Measurements from ENCODE around the gene MYH16.
A peak's percentile ranks its signal among the peaks of the same experiment; 100 is the strongest.
"Not testable (repeated sequence)": the region's sequence is repeated elsewhere in the genome, so short reads cannot be mapped to it uniquely, and the experiment has no call there.

The MYH16 gene

DNA sequence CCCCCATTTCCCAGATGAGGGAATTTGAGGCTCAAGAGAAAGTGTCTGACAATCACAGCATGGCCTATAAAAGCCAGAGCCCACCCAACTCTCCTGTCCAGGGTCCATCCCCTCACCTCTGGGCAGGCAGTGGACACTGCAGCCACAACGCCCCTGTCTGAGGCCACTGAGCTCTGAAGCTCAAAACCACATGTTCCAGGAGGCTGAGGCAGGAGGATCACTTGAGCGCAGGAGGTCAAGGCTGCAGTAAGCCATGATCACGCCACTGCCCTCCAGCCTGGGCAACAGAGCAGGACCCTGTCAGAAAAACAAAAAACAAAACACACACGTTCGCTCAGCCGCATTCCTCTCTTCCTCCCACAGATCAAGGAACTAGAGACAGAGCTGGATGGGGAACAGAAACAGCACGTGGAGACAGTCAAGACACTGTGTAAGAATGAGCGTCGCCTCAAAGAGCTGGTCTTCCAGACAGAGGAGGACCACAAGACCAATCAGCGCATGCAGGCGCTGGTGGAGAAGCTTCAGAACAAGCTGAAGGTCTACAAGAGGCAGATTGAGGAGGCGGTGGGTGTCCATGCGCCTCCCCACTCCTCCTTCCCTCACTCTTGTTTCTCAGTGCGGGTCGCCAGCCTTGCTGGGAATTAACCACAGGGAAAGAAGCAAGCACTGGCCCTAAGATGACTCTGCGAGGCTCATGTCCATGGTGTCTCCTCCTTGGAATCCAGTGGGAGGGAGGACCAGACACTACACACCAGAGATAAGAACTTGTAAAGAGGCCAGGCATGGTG is 33.0 kb downstream of the MYH16 start:
- Histone ChIP-seq H3K9me3 (ENCODE audit: control insufficient read depth, insufficient read depth, low read length) (peaks cover 8% of the 10 kb centered on the region), H3K9ac (ENCODE audit: low read depth, low read length) (no peak overlapping the region), H3K4me1 (ENCODE audit: insufficient read depth, low read length) (no peaks in the 10 kb centered on the region), H3K36me3 (ENCODE audit: insufficient read depth, low read length) (no peaks in the 10 kb centered on the region)

DNA sequence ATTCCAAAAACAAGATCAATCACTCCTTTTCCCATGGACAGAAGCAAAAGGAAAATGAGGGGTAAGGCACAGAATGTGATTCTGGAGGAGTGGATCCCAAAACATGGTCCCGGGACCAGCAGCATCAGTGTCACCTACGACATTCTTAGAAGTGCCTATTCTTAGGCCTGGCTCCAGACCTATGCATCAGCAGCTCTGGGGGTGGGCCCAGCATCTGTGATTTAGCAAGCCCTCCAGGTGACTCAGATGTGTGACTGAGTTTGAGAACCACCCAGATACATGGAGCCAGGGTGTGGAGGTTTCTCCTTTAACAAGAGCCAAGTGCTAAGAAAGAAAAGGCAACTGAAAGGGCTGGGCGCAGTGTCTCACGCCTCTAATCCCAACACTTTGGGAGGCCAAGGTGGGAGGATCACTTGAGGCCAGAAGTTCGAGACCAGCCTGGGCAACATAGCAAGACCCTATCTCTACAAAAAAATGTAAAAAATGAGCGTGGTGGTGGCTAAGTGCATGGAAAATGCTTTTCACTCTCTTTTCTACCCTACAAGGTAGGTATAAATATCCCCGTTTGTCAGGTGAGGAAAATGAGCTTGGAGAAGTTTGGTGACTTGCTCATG is 35.9 kb downstream of the MYH16 start:
- Histone ChIP-seq H3K9me3 (ENCODE audit: control insufficient read depth, insufficient read depth, low read length) (peaks cover 8% of the 10 kb centered on the region), H3K4me1 (ENCODE audit: insufficient read depth, low read length) (no peaks in the 10 kb centered on the region), H3K36me3 (ENCODE audit: insufficient read depth, low read length) (no peaks in the 10 kb centered on the region), H3K9ac (ENCODE audit: low read depth, low read length) (no peak overlapping the region)

DNA sequence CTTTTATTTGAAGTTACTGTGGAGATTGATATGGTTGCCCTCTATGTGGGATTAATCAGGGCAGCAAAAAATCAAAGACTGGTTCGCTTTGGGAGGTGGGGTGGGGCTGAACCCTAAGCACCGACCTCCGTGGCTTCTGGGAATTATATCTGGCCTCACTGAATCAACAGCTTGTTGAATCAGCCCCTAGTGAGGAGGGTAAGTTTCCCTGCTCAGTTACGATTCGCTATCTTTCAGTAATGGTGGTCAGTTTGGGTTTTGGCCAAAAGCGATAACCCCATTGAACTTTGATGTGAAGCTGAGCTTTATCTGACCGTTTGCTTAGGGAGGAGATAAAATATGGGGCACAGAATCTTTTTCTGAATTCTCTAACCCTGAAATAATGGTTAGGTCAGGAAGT is 36.5 kb downstream of the MYH16 start:
- Histone ChIP-seq H3K9ac (ENCODE audit: low read depth, low read length) (no peak overlapping the region), H3K9me3 (ENCODE audit: control insufficient read depth, insufficient read depth, low read length) (peaks cover 8% of the 10 kb centered on the region), H3K36me3 (ENCODE audit: insufficient read depth, low read length) (no peaks in the 10 kb centered on the region), H3K4me1 (ENCODE audit: insufficient read depth, low read length) (no peaks in the 10 kb centered on the region)

GRCh38 chr7:99310004-99310403 is 37.4 kb downstream of the MYH16 start:
- no peaks in the 10 kb centered on the region for H3K4me1 ChIP-seq (ENCODE audit: insufficient read depth, low read length)
- peaks cover 8% of the 10 kb centered on the region for H3K9me3 ChIP-seq (ENCODE audit: control insufficient read depth, insufficient read depth, low read length)
- no peaks in the 10 kb centered on the region for H3K36me3 ChIP-seq (ENCODE audit: insufficient read depth, low read length)
- no peak overlapping the region for H3K9ac ChIP-seq (ENCODE audit: low read depth, low read length)

- Histone ChIP-seq H3K4me1 (ENCODE audit: insufficient read depth, low read length) (no peaks in the 10 kb centered on the region), H3K9me3 (ENCODE audit: control insufficient read depth, insufficient read depth, low read length) (peaks cover 8% of the 10 kb centered on the region), H3K9ac (ENCODE audit: low read depth, low read length) (no peak overlapping the region), H3K36me3 (ENCODE audit: insufficient read depth, low read length) (no peaks in the 10 kb centered on the region)
Observed at GRCh38 chr7:99311702-99312101, 39.1 kb downstream of the MYH16 start.

GRCh38 chr7:99312316-99313203 is 39.9 kb downstream of the MYH16 start:
- Histone ChIP-seq H3K9me3 (ENCODE audit: control insufficient read depth, insufficient read depth, low read length) (peaks cover 8% of the 10 kb centered on the region), H3K36me3 (ENCODE audit: insufficient read depth, low read length) (no peaks in the 10 kb centered on the region), H3K9ac (ENCODE audit: low read depth, low read length) (no peak overlapping the region)

GRCh38 chr7:99313204-99313573 is 40.5 kb downstream of the MYH16 start:
- no peaks in the 10 kb centered on the region for H3K36me3 ChIP-seq (ENCODE audit: insufficient read depth, low read length)
- no peaks in the 10 kb centered on the region for H3K4me1 ChIP-seq (ENCODE audit: insufficient read depth, low read length)
- no peak overlapping the region for H3K9ac ChIP-seq (ENCODE audit: low read depth, low read length)
- peaks cover 8% of the 10 kb centered on the region for H3K9me3 ChIP-seq (ENCODE audit: control insufficient read depth, insufficient read depth, low read length)

More at GRCh38 chr7:99312316-99313203, 39.9 kb downstream of the MYH16 start:
- no peaks in the 10 kb centered on the region for H3K4me1 ChIP-seq (ENCODE audit: insufficient read depth, low read length)

DNA sequence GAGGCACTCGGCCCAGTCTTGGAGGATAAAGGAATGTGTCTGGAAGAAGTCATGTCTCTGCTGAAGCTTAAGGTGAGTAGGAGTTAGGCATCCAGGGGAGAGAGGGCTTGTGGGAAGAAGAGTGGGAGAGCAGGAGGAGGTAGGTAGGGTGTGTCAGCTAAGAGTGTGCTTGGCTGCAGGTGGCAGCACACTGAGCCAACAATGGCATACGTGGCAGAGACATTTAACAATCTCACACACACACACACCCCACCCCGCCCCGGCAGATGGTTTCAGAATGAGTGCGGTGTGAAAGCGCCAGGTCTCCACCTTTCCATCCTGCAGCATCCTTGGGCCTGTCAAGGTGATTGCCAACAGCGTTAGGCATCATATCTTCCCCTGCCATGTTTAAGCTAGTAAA is 41.9 kb downstream of the MYH16 start:
- no peak overlapping the region for H3K9ac ChIP-seq (ENCODE audit: low read depth, low read length)
- no peaks in the 10 kb centered on the region for H3K36me3 ChIP-seq (ENCODE audit: insufficient read depth, low read length)
- peaks cover 3% of the 10 kb centered on the region for H3K9me3 ChIP-seq (ENCODE audit: control insufficient read depth, insufficient read depth, low read length)
- H3K4me1 ChIP-seq (ENCODE audit: insufficient read depth, low read length): no peaks in the 10 kb centered on the region

- Histone ChIP-seq H3K9ac (ENCODE audit: low read depth, low read length) (no peak overlapping the region), H3K9me3 (ENCODE audit: control insufficient read depth, insufficient read depth, low read length) (no peaks in the 10 kb centered on the region), H3K4me1 (ENCODE audit: insufficient read depth, low read length) (peaks cover 8% of the 10 kb centered on the region), H3K36me3 (ENCODE audit: insufficient read depth, low read length) (no peaks in the 10 kb centered on the region)
Observed at GRCh38 chr7:99320371-99320770, 47.7 kb downstream of the MYH16 start.

- not testable (repeated sequence) for H3K9me3 ChIP-seq (ENCODE audit: control insufficient read depth, insufficient read depth, low read length); H3K4me1 ChIP-seq (ENCODE audit: insufficient read depth, low read length); H3K9ac ChIP-seq (ENCODE audit: low read depth, low read length); H3K36me3 ChIP-seq (ENCODE audit: insufficient read depth, low read length)
Observed at GRCh38 chr7:99322659-99323058, 50.0 kb downstream of the MYH16 start.

GRCh38 chr7:99324559-99324958 is 51.9 kb downstream of the MYH16 start:
- peaks cover 8% of the 10 kb centered on the region for H3K4me1 ChIP-seq (ENCODE audit: insufficient read depth, low read length)
- H3K36me3 ChIP-seq (ENCODE audit: insufficient read depth, low read length): no peaks in the 10 kb centered on the region; the same call in 1 of the 2 replicates
- H3K9ac ChIP-seq (ENCODE audit: low read depth, low read length): peak overlapping the region; percentile 78; the same call in 1 of the 2 replicates
- H3K9me3 ChIP-seq (ENCODE audit: control insufficient read depth, insufficient read depth, low read length): no peaks in the 10 kb centered on the region

DNA sequence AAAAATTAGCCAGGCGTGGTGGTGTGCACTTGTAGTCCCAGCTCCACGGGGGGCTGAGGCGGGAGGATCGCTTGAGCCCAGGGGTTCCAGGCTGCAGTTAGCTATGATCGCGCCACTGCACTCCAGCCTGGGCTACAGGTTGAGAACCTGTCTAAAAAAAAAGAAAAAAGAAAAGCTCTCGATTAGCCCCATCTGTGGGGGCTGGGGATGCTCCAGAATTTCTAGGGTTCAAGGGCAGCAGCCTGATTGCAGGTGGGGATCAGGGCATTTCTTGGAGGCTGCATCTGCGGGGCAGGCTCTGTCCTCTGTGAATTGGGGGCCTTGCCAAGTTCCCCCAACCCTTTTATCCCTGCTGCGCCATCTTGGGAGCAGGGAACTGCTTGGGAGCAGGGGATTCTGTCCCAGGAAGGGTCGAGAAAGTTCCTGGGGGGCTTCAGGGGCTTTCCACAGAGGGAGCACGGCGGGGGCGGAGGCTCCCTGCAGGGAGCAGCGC is 52.4 kb downstream of the MYH16 start:
- H3K36me3 ChIP-seq (ENCODE audit: insufficient read depth, low read length): no peaks in the 10 kb centered on the region; the same call in 1 of the 2 replicates
- peak overlapping the region; percentile 78 for H3K9ac ChIP-seq (ENCODE audit: low read depth, low read length)
- H3K4me1 ChIP-seq (ENCODE audit: insufficient read depth, low read length): peaks cover 8% of the 10 kb centered on the region
- no peaks in the 10 kb centered on the region for H3K9me3 ChIP-seq (ENCODE audit: control insufficient read depth, insufficient read depth, low read length)

- Histone ChIP-seq H3K4me1 (ENCODE audit: insufficient read depth, low read length) (peaks cover under 1% of the 10 kb centered on the region; the same call in 1 of the 2 replicates), H3K9me3 (ENCODE audit: control insufficient read depth, insufficient read depth, low read length) (no peaks in the 10 kb centered on the region), H3K9ac (ENCODE audit: low read depth, low read length) (peak within 1 kb of the TSS; percentile 78), H3K36me3 (ENCODE audit: insufficient read depth, low read length) (no peaks in the 10 kb centered on the region; the same call in 1 of the 2 replicates)
Observed at GRCh38 chr7:99325592-99326407, 53.2 kb downstream of the MYH16 start, which contains the start of gene ARPC1A. Gene ARPC1A, plus strand, starts transcription at chr7:99325898. Its CDS starts 7,456 bp downstream, at chr7:99333354.
